ENCODE data around the gene KNCN. TPM values are rescaled to one million over a fixed set of nuclear protein-coding genes. Genes with fewer than 3 reads are reported as not detected.

The KNCN gene
- total RNA-seq, 1 donor from 2014 or later: not detected

GRCh38 chr1:46582972-46583371 is 31.5 kb upstream of the KNCN start:
- intact Hi-C loops (cut with DNase I): no loop called here
- Histone ChIP-seq H3K4me3 (no peak overlapping the region), H3K27me3 (no peaks in the 10 kb centered on the region), H3K9me3 (no peaks in the 10 kb centered on the region), H3K4me1 (no peaks in the 10 kb centered on the region), H3K27ac (no peak overlapping the region), H3K36me3 (peaks cover 54 to 62% of the 10 kb centered on the region in 2 donors)
- no peak for DNase-seq (ENCODE audit: low spot score in 2 of 2)
- no peak for TF ChIP-seq CTCF (IDR thresholded peaks at IDR 0.05)

- Histone ChIP-seq H3K27me3 (no peaks in the 10 kb centered on the region), H3K9me3 (no peaks in the 10 kb centered on the region), H3K4me1 (no peaks in the 10 kb centered on the region), H3K4me3 (no peak overlapping the region), H3K27ac (no peak overlapping the region), H3K36me3 (peaks cover 54 to 63% of the 10 kb centered on the region in 2 donors)
- TF ChIP-seq CTCF (IDR thresholded peaks at IDR 0.05): no peak
- intact Hi-C loops (cut with DNase I): no loop called here
- no peak for DNase-seq (ENCODE audit: low spot score in 2 of 2)
Measured at GRCh38 chr1:46581681-46582455, 30.4 kb upstream of the KNCN start.

DNA sequence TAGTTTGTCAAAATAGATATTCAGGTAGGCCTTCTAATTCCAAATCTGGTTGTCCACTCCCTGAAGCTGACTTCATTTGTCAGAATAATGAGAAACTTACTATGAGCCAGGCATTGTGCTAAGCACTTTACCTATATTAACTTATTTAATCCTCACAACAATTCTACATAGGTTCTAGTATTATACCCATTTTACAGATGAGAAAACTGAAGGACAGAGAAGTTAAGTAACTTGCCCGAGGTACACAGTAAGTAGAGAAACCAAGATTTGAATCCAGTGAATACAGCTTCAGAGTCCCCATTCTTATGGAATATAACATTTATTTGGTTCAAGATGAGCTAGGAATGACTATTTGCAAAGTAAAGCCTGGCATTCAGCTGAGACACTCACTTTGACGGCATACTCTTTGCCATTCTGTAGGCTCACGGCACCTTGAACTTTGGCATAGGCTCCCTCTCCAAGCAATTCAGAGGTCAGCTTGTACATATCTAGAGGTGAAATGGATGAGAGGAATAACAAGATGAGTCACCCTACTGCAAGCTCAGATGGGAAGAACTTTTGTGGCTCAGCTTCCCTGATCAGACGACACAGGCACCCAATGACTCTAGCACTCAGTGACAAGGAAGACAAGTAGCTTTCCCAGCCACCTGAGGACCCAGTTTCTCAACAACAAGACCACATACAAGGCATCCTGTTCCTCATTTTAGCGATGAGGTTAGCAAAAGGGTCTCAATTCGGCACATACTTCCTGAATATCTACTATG is 28.9 kb upstream of the KNCN start:
- Histone ChIP-seq H3K27ac (no peak overlapping the region), H3K4me3 (no peak overlapping the region), H3K36me3 (peaks cover 53 to 69% of the 10 kb centered on the region in 2 donors), H3K4me1 (no peaks in the 10 kb centered on the region), H3K27me3 (no peaks in the 10 kb centered on the region), H3K9me3 (no peaks in the 10 kb centered on the region)
- no peak for DNase-seq (ENCODE audit: low spot score in 2 of 2)
- no peak for TF ChIP-seq CTCF (IDR thresholded peaks at IDR 0.05)
- intact Hi-C loops (cut with DNase I): no loop called here

- Histone ChIP-seq H3K9me3 (no peaks in the 10 kb centered on the region), H3K4me3 (no peak overlapping the region), H3K27me3 (no peaks in the 10 kb centered on the region), H3K36me3 (peaks cover 35 to 73% of the 10 kb centered on the region in 2 donors), H3K27ac (no peak overlapping the region), H3K4me1 (peaks cover 0 to 5% of the 10 kb centered on the region in 2 donors)
- no peak for DNase-seq (ENCODE audit: low spot score in 2 of 2)
- no peak for TF ChIP-seq CTCF (IDR thresholded peaks at IDR 0.05)
- intact Hi-C loops (cut with DNase I): no loop called here
Measured at GRCh38 chr1:46577671-46578070, 26.2 kb upstream of the KNCN start.

GRCh38 chr1:46576596-46576995 is 25.1 kb upstream of the KNCN start:
- H3K27me3 ChIP-seq: no peaks in the 10 kb centered on the region
- no peak for TF ChIP-seq CTCF (IDR thresholded peaks at IDR 0.05)
- intact Hi-C loops (cut with DNase I): no loop called here
- H3K27ac ChIP-seq: no peak overlapping the region
- no peak overlapping the region for H3K4me3 ChIP-seq
- peaks cover 3 to 5% of the 10 kb centered on the region in 2 donors for H3K4me1 ChIP-seq
- DNase-seq (ENCODE audit: low spot score in 2 of 2): no peak
- peaks cover 29 to 62% of the 10 kb centered on the region in 2 donors for H3K36me3 ChIP-seq
- H3K9me3 ChIP-seq: no peaks in the 10 kb centered on the region

Measured in ascending aorta (tissue), 2 donors.